SU-DHL-6 (cell line): ENCODE data around the gene PHIP.

Experiments
- CTCF ChIP-seq: fragments of 200-600 bp; sonication (generic); IDR thresholded peaks from one replicate; pipeline ENCODE4 v1.5.1; 2017; ENCODE audit warnings: antibody characterized with exemption, mild to moderate bottlenecking, low read length, moderate library complexity; ENCODE audit not compliant: insufficient read depth, poor library complexity, severe bottlenecking
- EZH2phosphoT487 ChIP-seq: fragments of 200-600 bp; sonication (generic), shearing (Covaris generic); conservative IDR thresholded peaks from 2 replicates; pipeline ENCODE4 v1.6.1; 2018; ENCODE audit warnings: mild to moderate bottlenecking, antibody characterized with exemption, low read length, moderate library complexity, mixed read lengths

- TF ChIP-seq EZH2phosphoT487 (no peak), CTCF (peak; percentile 10)
These were observed 29.4 kb downstream of the PHIP start for GRCh38 chr6:79048611-79049010.
